IPS-18c (cell line): ENCODE data around the gene RBM14.
"Not testable (repeated sequence)": the region's sequence is repeated elsewhere in the genome, so short reads cannot be mapped to it uniquely, and the experiment has no call there.

Source experiments
- H3K4me3 ChIP-seq: 2 replicates; pipeline ENCODE4 v1.7.0; 2013; ENCODE audit warnings: low read depth, mild to moderate bottlenecking, low read length, moderate library complexity; ENCODE audit not compliant: insufficient read depth
- H3K9me3 ChIP-seq: one replicate; pipeline ENCODE4 v1.6.1; 2013; ENCODE audit warnings: mild to moderate bottlenecking, low read length, moderate library complexity; ENCODE audit not compliant: control insufficient read depth, insufficient read depth

RBM14 gene

DNA sequence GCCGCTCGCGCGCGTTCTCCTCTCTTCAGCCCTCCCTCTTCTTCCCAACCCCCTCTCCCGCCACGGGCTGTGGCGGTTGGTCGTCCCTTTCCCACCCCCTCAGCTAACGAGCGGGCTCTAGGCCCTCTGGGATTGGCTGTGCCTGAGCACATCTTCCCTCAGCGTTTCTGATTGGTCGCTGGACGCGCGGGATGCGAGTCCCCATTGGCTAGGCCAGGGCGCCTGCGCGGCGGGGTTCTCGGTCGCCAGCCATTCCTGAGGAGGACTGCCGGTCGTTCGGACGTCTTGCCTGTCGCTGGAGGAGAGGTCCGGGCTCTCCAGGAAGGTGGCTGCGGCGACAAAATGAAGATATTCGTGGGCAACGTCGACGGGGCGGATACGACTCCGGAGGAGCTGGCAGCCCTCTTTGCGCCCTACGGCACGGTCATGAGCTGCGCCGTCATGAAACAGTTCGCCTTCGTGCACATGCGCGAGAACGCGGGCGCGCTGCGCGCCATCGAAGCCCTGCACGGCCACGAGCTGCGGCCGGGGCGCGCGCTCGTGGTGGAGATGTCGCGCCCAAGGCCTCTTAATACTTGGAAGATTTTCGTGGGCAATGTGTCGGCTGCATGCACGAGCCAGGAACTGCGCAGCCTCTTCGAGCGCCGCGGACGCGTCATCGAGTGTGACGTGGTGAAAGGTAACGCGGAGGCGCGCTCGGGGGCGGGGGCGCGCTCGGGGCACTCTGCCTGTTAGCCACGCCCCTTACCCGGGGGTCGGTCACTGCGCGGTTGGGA lies at the start of gene RBM14:
Gene RBM14, plus strand, starts transcription at position 252 of the 776 bp plus-strand sequence. Its CDS starts 91 bp downstream, at position 343.
- H3K4me3 ChIP-seq = peak within 1 kb of the TSS; percentile 100
- H3K9me3 ChIP-seq = no peaks in the 10 kb centered on the region

- H3K4me3 ChIP-seq = no peak overlapping the region
These were observed 48.7 kb upstream of the RBM14 start for GRCh38 chr11:66567787-66568123.

DNA sequence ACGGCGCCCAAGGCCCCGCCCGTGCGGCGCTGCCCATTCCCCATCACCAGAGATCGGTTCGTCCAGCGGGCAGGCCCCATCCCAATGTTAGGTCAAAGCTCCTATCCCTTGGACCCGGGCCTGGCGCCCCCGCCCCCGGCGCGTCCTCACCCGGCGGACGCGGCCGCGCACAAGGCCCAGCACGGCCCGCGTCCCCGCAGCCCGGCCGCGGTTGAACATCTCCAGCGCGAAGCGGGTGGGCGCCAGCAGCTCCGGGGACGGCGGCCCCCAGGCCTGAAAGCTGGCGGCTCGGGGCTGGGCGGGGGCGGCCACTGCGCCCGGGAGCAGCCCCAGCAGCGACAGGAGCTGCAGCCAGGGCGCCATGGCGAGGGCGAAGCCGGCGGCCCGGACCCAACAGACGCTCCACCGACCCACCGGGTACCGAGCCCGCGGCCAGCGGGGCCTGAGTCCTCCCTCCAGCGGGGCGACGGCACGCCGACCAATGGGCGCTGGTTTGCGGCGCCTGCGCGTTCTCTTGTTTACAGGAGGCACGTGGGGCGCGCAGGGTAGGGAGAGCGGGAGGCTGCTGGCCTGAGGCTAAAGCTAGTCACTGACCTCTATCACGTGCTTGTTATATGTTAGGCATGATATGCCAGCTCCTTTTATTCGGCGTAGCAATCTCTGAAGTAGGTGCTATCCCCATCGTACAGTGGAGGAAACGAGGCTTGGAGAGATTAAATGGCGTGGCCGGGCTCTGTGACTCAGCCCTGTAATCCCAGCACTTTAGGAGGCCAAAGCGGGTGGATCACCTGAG lies 48.1 kb upstream of the RBM14 start, which contains the start of gene CTSF:
Gene CTSF, minus strand, starts transcription at position 483 of the 793 bp plus-strand sequence. Its CDS starts 120 bp downstream, at position 363.
- no peak within 1 kb of the TSS for H3K4me3 ChIP-seq
- H3K9me3 ChIP-seq = peaks cover under 1% of the 10 kb centered on the region

More at GRCh38 chr11:66567787-66568123, 48.7 kb upstream of the RBM14 start:
- H3K9me3 ChIP-seq = no peaks in the 10 kb centered on the region

- peaks cover 2% of the 10 kb centered on the region for H3K9me3 ChIP-seq
These were observed 47.4 kb upstream of the RBM14 start for GRCh38 chr11:66569076-66569475.

DNA sequence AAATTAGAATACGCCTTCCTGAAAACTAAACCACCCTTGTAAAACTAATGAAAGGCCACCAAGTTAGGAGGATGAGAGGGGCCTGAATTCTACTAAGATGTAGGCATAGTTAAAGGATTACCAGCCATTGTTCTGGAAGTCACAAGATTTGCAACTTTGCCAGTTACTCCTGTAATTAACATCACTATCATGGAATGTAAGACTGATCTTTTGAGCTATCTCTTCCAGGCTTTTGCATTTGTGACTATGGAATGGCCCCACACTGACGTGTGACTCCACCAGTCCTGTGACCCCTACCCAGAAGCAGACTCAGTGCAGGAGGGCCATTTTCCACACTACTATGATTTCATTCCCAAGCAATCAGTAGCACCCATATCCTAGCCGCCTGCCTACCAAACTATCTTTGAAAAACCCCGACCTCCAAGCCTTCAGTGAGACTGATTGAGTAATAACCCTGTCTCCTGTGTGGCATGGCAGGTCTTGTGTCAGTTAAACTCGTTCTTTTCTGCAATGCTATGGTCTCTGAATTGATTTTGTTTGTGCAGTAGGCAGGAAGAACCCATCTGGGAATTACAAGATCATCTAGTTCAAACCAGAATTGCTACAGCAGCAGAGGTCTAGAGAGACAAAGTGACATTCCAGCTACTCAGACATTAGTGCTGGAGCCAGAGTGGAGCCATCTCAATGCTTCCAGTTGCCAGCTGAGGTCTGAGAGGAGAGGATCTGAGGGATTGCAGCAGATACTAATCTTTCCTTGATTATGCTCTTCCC lies 46.2 kb upstream of the RBM14 start:
- no peak overlapping the region for H3K4me3 ChIP-seq

More at GRCh38 chr11:66569076-66569475, 47.4 kb upstream of the RBM14 start:
- no peak overlapping the region for H3K4me3 ChIP-seq

GRCh38 chr11:66570850-66571180 lies 45.6 kb upstream of the RBM14 start:
- Histone ChIP-seq H3K9me3 (peaks cover 2% of the 10 kb centered on the region), H3K4me3 (no peak overlapping the region)

More for the DNA sequence above, 46.2 kb upstream of the RBM14 start:
- H3K9me3 ChIP-seq = peaks cover 2% of the 10 kb centered on the region

GRCh38 chr11:66579017-66579606 lies 37.3 kb upstream of the RBM14 start:
- Histone ChIP-seq H3K4me3 (no peak overlapping the region), H3K9me3 (no peaks in the 10 kb centered on the region)

DNA sequence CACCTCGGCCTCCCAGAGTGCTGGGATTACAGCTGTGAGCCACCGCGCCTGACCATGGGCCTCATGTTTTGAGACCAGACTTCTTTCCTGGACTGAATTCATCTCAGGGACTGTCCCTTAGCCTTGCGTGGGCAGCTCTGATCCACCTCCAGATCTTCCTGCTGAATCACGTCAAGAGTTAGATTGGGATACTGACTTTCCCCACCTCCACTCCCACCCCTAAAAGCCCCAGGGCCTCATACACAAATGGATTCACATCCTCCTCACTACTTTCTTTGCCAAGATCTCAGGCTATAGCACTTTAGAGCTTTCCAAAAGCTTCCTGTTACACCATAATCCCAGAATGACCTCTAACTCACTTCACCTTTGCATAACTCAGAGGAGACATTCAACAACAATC lies 35.6 kb upstream of the RBM14 start:
- Histone ChIP-seq H3K9me3 (no peaks in the 10 kb centered on the region), H3K4me3 (no peak overlapping the region)

DNA sequence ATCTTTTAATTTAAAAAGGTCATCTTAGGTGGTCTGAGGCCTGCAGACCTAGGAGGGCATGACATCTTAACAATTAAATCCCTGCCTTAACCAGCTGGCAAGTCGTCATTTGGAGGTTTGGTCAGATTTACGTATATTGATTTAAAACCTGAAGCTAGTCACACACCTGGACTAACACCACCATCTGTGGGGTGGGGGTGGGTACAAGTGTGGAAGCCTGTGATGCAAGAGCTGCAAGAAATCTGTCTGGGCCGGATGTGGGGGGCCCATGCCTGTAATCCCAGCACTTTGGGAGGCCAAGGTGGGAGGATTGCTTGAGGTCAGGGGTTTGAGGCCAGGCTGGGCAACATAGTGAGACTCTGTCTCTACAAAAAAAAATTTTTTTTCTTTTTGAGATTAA lies 35.2 kb upstream of the RBM14 start:
- no peaks in the 10 kb centered on the region for H3K9me3 ChIP-seq
- H3K4me3 ChIP-seq = no peak overlapping the region

GRCh38 chr11:66582565-66583147 lies 33.8 kb upstream of the RBM14 start:
- H3K4me3 ChIP-seq, H3K9me3 ChIP-seq: not testable (repeated sequence)

GRCh38 chr11:66585447-66585846 lies 31.0 kb upstream of the RBM14 start:
- not testable (repeated sequence) for H3K9me3 ChIP-seq, H3K4me3 ChIP-seq

DNA sequence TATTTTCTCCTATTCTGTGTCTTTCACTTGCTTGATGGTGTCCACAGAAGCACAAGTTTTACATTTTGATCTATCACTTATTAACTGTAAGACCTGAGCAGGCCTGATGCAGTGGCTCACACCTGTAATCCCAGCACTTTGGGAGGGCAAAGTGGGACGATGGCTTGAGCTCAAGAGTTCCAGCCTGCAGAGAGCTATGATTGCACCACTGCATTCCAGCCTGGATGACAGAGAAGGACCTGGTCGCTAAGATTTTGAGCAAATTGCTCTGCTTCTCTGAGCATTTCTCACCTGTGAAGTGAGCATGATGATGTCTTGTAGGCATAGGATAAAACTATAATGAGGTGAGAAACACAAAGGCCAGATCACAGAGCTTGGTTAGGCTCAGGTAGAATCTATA lies 30.3 kb upstream of the RBM14 start:
- H3K4me3 ChIP-seq = no peak overlapping the region
- H3K9me3 ChIP-seq = no peaks in the 10 kb centered on the region

GRCh38 chr11:66589315-66589714 lies 27.1 kb upstream of the RBM14 start:
- H3K4me3 ChIP-seq, H3K9me3 ChIP-seq: not testable (repeated sequence)

DNA sequence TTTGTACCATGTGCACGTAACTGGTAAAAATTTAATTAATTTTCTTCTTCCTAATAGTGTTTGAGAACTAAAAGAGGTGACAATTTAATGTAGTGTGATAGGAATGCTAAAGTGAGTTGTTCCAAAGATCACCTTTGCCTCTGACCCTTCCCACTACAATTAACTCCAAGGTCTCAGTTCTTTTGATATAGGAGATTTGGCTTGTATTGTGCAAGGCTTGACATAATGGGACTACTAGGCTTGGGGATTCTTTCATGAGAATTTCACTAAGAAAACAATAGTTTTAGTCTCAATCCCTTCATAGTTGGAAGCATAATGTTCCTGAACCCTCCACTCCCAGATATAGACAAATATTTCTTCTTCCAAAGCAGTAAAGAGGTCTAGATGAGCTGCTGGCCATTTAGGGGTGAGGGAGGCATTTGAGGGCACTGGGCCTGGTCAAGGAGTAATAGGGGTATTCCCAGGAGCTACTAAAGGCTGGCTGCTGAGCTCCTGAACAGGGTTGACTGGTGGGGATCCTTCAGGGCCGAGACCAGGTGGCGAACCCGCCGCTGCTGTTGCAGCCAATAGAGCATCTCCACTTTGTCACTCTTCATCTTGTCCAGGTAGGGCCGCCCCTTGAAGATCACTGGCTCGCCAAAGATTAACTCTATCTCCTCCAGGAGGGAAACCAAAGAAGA lies 26.3 kb upstream of the RBM14 start:
- H3K9me3 ChIP-seq = peaks cover 4% of the 10 kb centered on the region

GRCh38 chr11:66591175-66591574 lies 25.3 kb upstream of the RBM14 start:
- Histone ChIP-seq H3K9me3 (peaks cover 4% of the 10 kb centered on the region), H3K4me3 (no peak overlapping the region)

More for the DNA sequence above, 26.3 kb upstream of the RBM14 start:
- H3K4me3 ChIP-seq = no peak overlapping the region

DNA sequence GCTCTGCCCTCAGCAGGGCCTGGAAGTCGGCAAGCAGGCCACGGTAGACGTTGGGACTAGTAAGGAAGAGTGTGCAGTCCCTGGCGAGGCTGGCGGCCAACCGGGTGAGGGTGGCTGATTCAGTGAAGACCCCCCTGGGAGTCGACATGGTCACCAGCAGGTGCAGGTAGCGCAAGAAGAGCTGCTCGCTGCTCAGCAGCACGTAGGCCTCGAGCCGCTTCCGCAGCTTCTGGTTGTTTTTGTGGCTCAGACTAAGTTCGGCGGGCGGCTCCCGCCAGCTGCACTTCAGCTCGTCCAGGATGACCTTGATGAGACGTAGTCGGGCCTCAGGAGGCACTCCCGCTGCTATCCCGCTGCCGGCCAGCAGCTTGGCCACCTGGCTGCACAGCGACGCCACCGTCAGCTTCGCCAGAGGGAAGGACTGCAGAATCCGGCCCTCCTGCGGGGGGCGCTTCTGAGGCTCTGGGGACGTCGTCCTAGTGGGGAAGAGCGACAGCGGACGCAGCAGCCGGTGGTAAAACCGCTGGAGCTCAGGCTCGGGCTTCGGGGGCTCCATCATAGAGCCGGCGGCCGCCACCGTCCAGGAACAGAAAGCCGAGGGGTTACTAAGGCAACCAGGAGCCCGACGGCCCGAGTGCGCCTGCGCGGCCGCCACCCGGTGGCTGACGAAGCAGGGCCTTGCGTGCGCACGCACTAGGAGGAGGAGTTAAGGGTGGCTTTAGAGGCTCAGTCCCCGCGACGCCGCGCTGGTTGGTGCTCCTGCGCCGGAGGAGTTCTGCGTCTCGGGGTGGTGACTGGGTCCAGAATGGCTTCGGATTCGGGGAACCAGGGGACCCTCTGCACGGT lies 23.8 kb upstream of the RBM14 start, which contains the start of the genes CCDC87 and CCS:
Gene CCDC87, minus strand, starts transcription at position 607 of the 846 bp plus-strand sequence. Its CDS starts 48 bp downstream, at position 559.
Gene CCS, plus strand, starts transcription at position 729 of the 846 bp plus-strand sequence. Its CDS starts 77 bp downstream, at position 806.
- Histone ChIP-seq H3K9me3 (peaks cover 4% of the 10 kb centered on the region), H3K4me3 (peak within 1 kb of the TSS; percentile 56)
